ENCODE measurements around the gene PLA2G4D.

DNA sequence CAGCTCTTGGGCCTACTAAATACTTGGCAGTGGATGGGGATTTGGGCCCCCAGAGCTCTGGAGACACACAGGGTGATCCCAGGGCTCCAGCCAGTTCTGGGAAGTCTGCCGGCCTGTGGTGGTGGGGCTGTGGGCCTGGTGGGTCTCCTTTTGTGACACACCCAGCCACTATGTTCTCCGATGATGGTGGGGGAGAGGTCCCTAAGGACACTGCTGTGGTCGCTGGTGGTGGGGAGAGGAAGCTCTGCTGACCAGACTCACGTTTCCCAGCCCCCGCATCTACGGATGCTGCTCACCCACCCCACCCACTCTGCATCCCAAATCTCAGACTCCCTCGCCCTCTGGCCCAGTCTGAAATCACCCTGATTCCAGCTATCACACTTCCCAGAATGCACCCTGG, 396 bp downstream of the PLA2G4D start:
- TF ChIP-seq, protein P1, sequence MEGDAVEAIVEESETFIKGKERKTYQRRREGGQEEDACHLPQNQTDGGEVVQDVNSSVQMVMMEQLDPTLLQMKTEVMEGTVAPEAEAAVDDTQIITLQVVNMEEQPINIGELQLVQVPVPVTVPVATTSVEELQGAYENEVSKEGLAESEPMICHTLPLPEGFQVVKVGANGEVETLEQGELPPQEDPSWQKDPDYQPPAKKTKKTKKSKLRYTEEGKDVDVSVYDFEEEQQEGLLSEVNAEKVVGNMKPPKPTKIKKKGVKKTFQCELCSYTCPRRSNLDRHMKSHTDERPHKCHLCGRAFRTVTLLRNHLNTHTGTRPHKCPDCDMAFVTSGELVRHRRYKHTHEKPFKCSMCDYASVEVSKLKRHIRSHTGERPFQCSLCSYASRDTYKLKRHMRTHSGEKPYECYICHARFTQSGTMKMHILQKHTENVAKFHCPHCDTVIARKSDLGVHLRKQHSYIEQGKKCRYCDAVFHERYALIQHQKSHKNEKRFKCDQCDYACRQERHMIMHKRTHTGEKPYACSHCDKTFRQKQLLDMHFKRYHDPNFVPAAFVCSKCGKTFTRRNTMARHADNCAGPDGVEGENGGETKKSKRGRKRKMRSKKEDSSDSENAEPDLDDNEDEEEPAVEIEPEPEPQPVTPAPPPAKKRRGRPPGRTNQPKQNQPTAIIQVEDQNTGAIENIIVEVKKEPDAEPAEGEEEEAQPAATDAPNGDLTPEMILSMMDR (IDR thresholded peaks at IDR 0.05; ENCODE audit: low read depth, low read length), result no peak
- TF ChIP-seq MYC (IDR thresholded peaks at IDR 0.05; ENCODE audit: low read depth, low read length) (no peak), POLR2A (IDR thresholded peaks at IDR 0.05; ENCODE audit: extremely low read depth, insufficient read length) (no peak)
